Measurements from ENCODE around the gene RAD51B.

- TF ChIP-seq POLR2A (IDR thresholded peaks at IDR 0.05), result no peak
- TF ChIP-seq, protein P1, sequence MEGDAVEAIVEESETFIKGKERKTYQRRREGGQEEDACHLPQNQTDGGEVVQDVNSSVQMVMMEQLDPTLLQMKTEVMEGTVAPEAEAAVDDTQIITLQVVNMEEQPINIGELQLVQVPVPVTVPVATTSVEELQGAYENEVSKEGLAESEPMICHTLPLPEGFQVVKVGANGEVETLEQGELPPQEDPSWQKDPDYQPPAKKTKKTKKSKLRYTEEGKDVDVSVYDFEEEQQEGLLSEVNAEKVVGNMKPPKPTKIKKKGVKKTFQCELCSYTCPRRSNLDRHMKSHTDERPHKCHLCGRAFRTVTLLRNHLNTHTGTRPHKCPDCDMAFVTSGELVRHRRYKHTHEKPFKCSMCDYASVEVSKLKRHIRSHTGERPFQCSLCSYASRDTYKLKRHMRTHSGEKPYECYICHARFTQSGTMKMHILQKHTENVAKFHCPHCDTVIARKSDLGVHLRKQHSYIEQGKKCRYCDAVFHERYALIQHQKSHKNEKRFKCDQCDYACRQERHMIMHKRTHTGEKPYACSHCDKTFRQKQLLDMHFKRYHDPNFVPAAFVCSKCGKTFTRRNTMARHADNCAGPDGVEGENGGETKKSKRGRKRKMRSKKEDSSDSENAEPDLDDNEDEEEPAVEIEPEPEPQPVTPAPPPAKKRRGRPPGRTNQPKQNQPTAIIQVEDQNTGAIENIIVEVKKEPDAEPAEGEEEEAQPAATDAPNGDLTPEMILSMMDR (IDR thresholded peaks at IDR 0.05), result no peak
These were observed 876.7 kb downstream of the RAD51B start for GRCh38 chr14:68696266-68696665.
